HG02798 (cell line): ENCODE measurements around the gene C16orf87.
A peak's percentile ranks its signal among the peaks of the same experiment; 100 is the strongest.

Source experiments
- ATAC-seq: cut with Tn5 transposase; IDR thresholded peaks from one replicate; pipeline ENCODE4 v1.9.1; 2021; ENCODE audit warnings: mild to moderate bottlenecking; ENCODE audit not compliant: unreplicated experiment, poor library complexity

C16orf87 gene

GRCh38 chr16:46844771-46845170, 13.8 kb upstream of the C16orf87 start:
- no peak for ATAC-seq

- no peak for ATAC-seq
Observed at GRCh38 chr16:46843898-46844642, 13.1 kb upstream of the C16orf87 start.

- no peak for ATAC-seq
Observed at GRCh38 chr16:46842192-46842895, 11.4 kb upstream of the C16orf87 start.

- no peak for ATAC-seq
Observed at GRCh38 chr16:46839986-46840443, 9.0 kb upstream of the C16orf87 start.

- no peak for ATAC-seq
Observed at GRCh38 chr16:46836534-46837530, 5.9 kb upstream of the C16orf87 start.

- ATAC-seq, result no peak
Observed at GRCh38 chr16:46833460-46833800, 2.5 kb upstream of the C16orf87 start.

- ATAC-seq, result no peak
Observed at GRCh38 chr16:46832757-46833459, 1.9 kb upstream of the C16orf87 start.

GRCh38 chr16:46830417-46830901, 521 bp downstream of the C16orf87 start:
- ATAC-seq, result peak; percentile 20

GRCh38 chr16:46828943-46829342, 2.0 kb downstream of the C16orf87 start:
- no peak for ATAC-seq

GRCh38 chr16:46828292-46828691, 2.7 kb downstream of the C16orf87 start:
- no peak for ATAC-seq

GRCh38 chr16:46826631-46827030, 4.3 kb downstream of the C16orf87 start:
- ATAC-seq, result no peak

GRCh38 chr16:46822270-46822669, 8.7 kb downstream of the C16orf87 start:
- peak; percentile 79 for ATAC-seq

- no peak for ATAC-seq
Observed at GRCh38 chr16:46817961-46818360, 13.0 kb downstream of the C16orf87 start.

GRCh38 chr16:46814790-46815189, 16.2 kb downstream of the C16orf87 start:
- ATAC-seq, result no peak

- no peak for ATAC-seq
Observed at GRCh38 chr16:46813611-46814010, 17.4 kb downstream of the C16orf87 start.

- ATAC-seq, result no peak
Observed at GRCh38 chr16:46812781-46813540, 18.0 kb downstream of the C16orf87 start.

GRCh38 chr16:46811682-46812081, 19.3 kb downstream of the C16orf87 start:
- no peak for ATAC-seq

GRCh38 chr16:46808997-46809396, 22.0 kb downstream of the C16orf87 start:
- ATAC-seq, result peak; percentile 74

- ATAC-seq, result no peak
Observed at GRCh38 chr16:46807336-46807735, 23.6 kb downstream of the C16orf87 start.
